Endothelial cell of umbilical vein (primary cell): Measurements from ENCODE around the gene SPOP. TPM values are rescaled to one million over a fixed set of nuclear protein-coding genes. Genes with fewer than 3 reads are reported as not detected.

Experiments used
- BruUV-seq: library from RNA; stranded (reverse); fragments of 400-500 nt; replicated peaks from 2 replicates; lab custom pipeline; 2021; lab: Mats Ljungman, UMichigan
- CTCF ChIA-PET: fragments of 300-600, 350-600 bp; sonication (Branson Sonifier 250); formaldehyde crosslinking; loops from one replicate; lab custom pipeline; 2021; ENCODE audit warnings: antibody characterized with exemption, inconsistent platforms; lab: Charles Lee
- POLR2A ChIA-PET: fragments of 300-600, 350-600 bp; sonication (Branson Sonifier 250); formaldehyde crosslinking; loops from one replicate; lab custom pipeline; 2021; ENCODE audit warnings: antibody characterized with exemption, inconsistent platforms; lab: Charles Lee
- DNase-seq: peaks from one replicate; pipeline ENCODE4 v3.0.0-alpha.2; 2011; ENCODE audit warnings: low read depth, low spot score
- FAIRE-seq: peaks from 2 replicates; lab custom pipeline; 2011; peaks lifted over from hg19 to GRCh38; lab: Jason Lieb, UNC
- H2AFZ ChIP-seq: 2 replicates; pipeline ENCODE4 v1.6.0; 2012; ENCODE audit warnings: low read depth, low read length, control low read depth, inconsistent platforms
- H3K27ac ChIP-seq: 2 replicates; pipeline ENCODE4 v1.5.1; 2011; ENCODE audit warnings: low read depth, mild to moderate bottlenecking, control low read depth, low read length, moderate library complexity; ENCODE audit not compliant: insufficient read depth
- H3K27me3 ChIP-seq, 2 experiments: 2 replicates each; pipeline versions ENCODE4 v1.6.0 to v1.6.1; 2011; ENCODE audit warnings: low read length in 2 of 2, mixed read lengths in 1 of 2; ENCODE audit not compliant: control insufficient read depth in 2 of 2, insufficient read depth in 2 of 2
- H3K36me3 ChIP-seq, 2 experiments: 2 replicates in 1 of 2; 3 replicates in 1 of 2; pipeline ENCODE4 v1.5.1; 2011; ENCODE audit warnings: low read length in 2 of 2, mild to moderate bottlenecking in 1 of 2, moderate library complexity in 1 of 2; ENCODE audit not compliant: control insufficient read depth in 2 of 2, insufficient read depth in 2 of 2; ENCODE audit errors: extremely low read depth in 1 of 2
- H3K4me1 ChIP-seq: 3 replicates; pipeline ENCODE4 v1.5.1; 2011; ENCODE audit warnings: mild to moderate bottlenecking, low read length; ENCODE audit not compliant: control insufficient read depth, insufficient read depth; ENCODE audit errors: extremely low read depth
- H3K4me2 ChIP-seq: 2 replicates; pipeline ENCODE4 v1.6.1; 2011; ENCODE audit warnings: low read length, control low read depth, mixed read lengths; ENCODE audit not compliant: insufficient read depth
- H3K4me3 ChIP-seq, 3 experiments: fragments of 200-600 bp in 1 of 3; sonication (generic), shearing (Covaris generic) in 1 of 3; replicated peaks in 1 of 3; 2 replicates each; pipeline ENCODE4 v1.5.1; 2011 to 2016; ENCODE audit warnings: control low read depth in 3 of 3, low read length in 3 of 3, mild to moderate bottlenecking in 2 of 3, inconsistent platforms in 1 of 3, low read depth in 1 of 3, moderate library complexity in 1 of 3; ENCODE audit not compliant: insufficient read depth in 1 of 3
- H3K79me2 ChIP-seq: 2 replicates; pipeline ENCODE4 v1.6.0; 2012; ENCODE audit warnings: low read length, inconsistent platforms; ENCODE audit not compliant: control insufficient read depth, insufficient read depth
- H3K9ac ChIP-seq: replicated peaks from 2 replicates; pipeline ENCODE3; 2011; ENCODE audit warnings: low read length, control low read depth; ENCODE audit not compliant: insufficient read depth; ENCODE audit errors: extremely low read depth
- H3K9me1 ChIP-seq: replicated peaks from 3 replicates; pipeline ENCODE4 v1.6.0; 2011; ENCODE audit warnings: mild to moderate bottlenecking, low read length; ENCODE audit not compliant: control insufficient read depth, insufficient read depth; ENCODE audit errors: extremely low read depth
- H3K9me3 ChIP-seq: replicated peaks from 2 replicates; pipeline ENCODE4 v1.5.1; 2012; ENCODE audit warnings: low read length, inconsistent platforms; ENCODE audit not compliant: control insufficient read depth, insufficient read depth
- H4K20me1 ChIP-seq: replicated peaks from 2 replicates; pipeline ENCODE3; 2011; ENCODE audit warnings: mild to moderate bottlenecking, low read length; ENCODE audit not compliant: control insufficient read depth, insufficient read depth; ENCODE audit errors: extremely low read depth
- EZH2 ChIP-seq: IDR thresholded peaks from 2 replicates; pipeline ENCODE4 v1.6.1; 2012; ENCODE audit warnings: borderline replicate concordance, low read depth, mild to moderate bottlenecking, moderate library complexity, low read length, inconsistent platforms; ENCODE audit not compliant: severe bottlenecking
- MYC ChIP-seq: IDR thresholded peaks from one replicate; pipeline ENCODE4 v1.6.1; 2011; ENCODE audit warnings: mild to moderate bottlenecking, low read depth, low read length
- POLR2A ChIP-seq: IDR thresholded peaks from 2 replicates; pipeline ENCODE4 v1.6.1; 2012; ENCODE audit warnings: low read depth, mild to moderate bottlenecking, control low read depth, low read length
- POLR2AphosphoS5 ChIP-seq: IDR thresholded peaks from 2 replicates; pipeline ENCODE4 v1.6.1; 2012; ENCODE audit warnings: low read depth, mild to moderate bottlenecking, control low read depth, low read length, moderate library complexity; ENCODE audit not compliant: insufficient read depth
- dilution Hi-C: fragments of 300-500 bp; cut with MboI; formaldehyde crosslinking; loops from one replicate; pipeline ENCODE4 v1.15.0; 2019; ENCODE audit warnings: low sequenced_read_pairs; ENCODE audit not compliant: extremely low pct_ligation_motif_present
- intact Hi-C: fragments of 100-400 bp; cut with micrococcal nuclease; formaldehyde crosslinking; loops from one replicate; pipeline ENCODE4 v1.10.0; 2022
- polyA plus RNA-seq, 4 experiments: library from polyadenylated mRNA; depleted of rRNA in 3 of 4; stranded (reverse) in 3 of 4; unstranded in 1 of 4; fragments of >200 nt; gene quantifications; 2 replicates each; pipeline versions ENCODE4 v1.2.1 to v1.2.3, GENCODE V29; 2011 to 2012; ENCODE audit warnings: missing spikeins in 1 of 4
- total RNA-seq: library from RNA; stranded (reverse); gene quantifications from 2 replicates; pipeline ENCODE4 v1.2.3, GENCODE V29; 2021

Gene SPOP
- total and polyA plus RNA-seq, 2 donors (not counting 3 experiments of a cell fraction or from before 2014, with no cell fraction given): 46.9 to 61.0 TPM

GRCh38 chr17:49574945-49575678 lies 102.8 kb downstream of the SPOP start:
- TF ChIP-seq POLR2AphosphoS5 (no peak), POLR2A (no peak), EZH2 (peak; percentile 21)
- Histone ChIP-seq H3K79me2 (no peaks in the 10 kb centered on the region), H2AFZ (peak overlapping the region; percentile 56), H3K27me3 (peaks cover 4 to 8% of the 10 kb centered on the region in 2 experiments), H4K20me1 (no peaks in the 10 kb centered on the region), H3K4me3 (peak overlapping the region in 1 of 3 experiments; percentile 17), H3K36me3 (no peaks in the 10 kb centered on the region), H3K9me1 (no peaks in the 10 kb centered on the region), H3K9ac (no peak overlapping the region), H3K4me1 (peaks cover 13% of the 10 kb centered on the region), H3K9me3 (no peaks in the 10 kb centered on the region), H3K4me2 (no peak overlapping the region), H3K27ac (no peak overlapping the region)
- CTCF ChIA-PET: interaction anchor here (0.6 to 14.0 kb wide), 12 partner anchors 12 to 291 kb away, joined by 3 to 786 read pairs (median 4); partner anchors contain the start of gene SLC35B1
- no TSS peak for BruUV-seq
- dilution Hi-C loops (no loop called here), intact Hi-C loops (loop anchor here (1.0 kb wide), 1 partner anchor 120 kb away; no protein-coding TSS in a partner anchor)
- FAIRE-seq (no peak), DNase-seq (no peak)
- POLR2A ChIA-PET: no interaction called here

- no peak overlapping the region for H3K9ac ChIP-seq
- FAIRE-seq (no peak), DNase-seq (no peak)
- H3K4me3 ChIP-seq: no peak overlapping the region
- no peak overlapping the region for H3K27ac ChIP-seq
- peaks cover 13% of the 10 kb centered on the region for H3K4me1 ChIP-seq
- ChIA-PET CTCF (interaction anchor here (0.8 to 14.0 kb wide), 6 partner anchors 12 to 278 kb away, joined by 3 to 786 read pairs (median 6); partner anchors contain the start of gene SLC35B1), POLR2A (no interaction called here)
- no peak overlapping the region for H3K4me2 ChIP-seq
- dilution Hi-C loops: no loop called here
- no peaks in the 10 kb centered on the region for H3K9me1 ChIP-seq
- intact Hi-C loops: no loop called here
- H3K79me2 ChIP-seq: no peaks in the 10 kb centered on the region
- H2AFZ ChIP-seq: no peak overlapping the region
- H3K9me3 ChIP-seq: no peaks in the 10 kb centered on the region
- TF ChIP-seq MYC (no peak), POLR2AphosphoS5 (no peak)
- no peaks in the 10 kb centered on the region for H3K36me3 ChIP-seq
- H4K20me1 ChIP-seq: no peaks in the 10 kb centered on the region
- peaks cover 4 to 8% of the 10 kb centered on the region in 2 experiments for H3K27me3 ChIP-seq
- no TSS peak for BruUV-seq
These were observed 103.5 kb downstream of the SPOP start for GRCh38 chr17:49574323-49574781.
